Endothelial cell of umbilical vein (primary cell): Measurements from ENCODE around the gene ZNF326. TPM values are rescaled to one million over a fixed set of nuclear protein-coding genes. Genes with fewer than 3 reads are reported as not detected.
A peak's percentile ranks its signal among the peaks of the same experiment; 100 is the strongest.

Experiments
- BruUV-seq: library from RNA; stranded (reverse); fragments of 400-500 nt; replicated peaks from 2 replicates; lab custom pipeline; 2021; lab: Mats Ljungman, UMichigan
- CTCF ChIA-PET: fragments of 300-600, 350-600 bp; sonication (Branson Sonifier 250); formaldehyde crosslinking; loops from one replicate; lab custom pipeline; 2021; ENCODE audit warnings: antibody characterized with exemption, inconsistent platforms; lab: Charles Lee
- POLR2A ChIA-PET: fragments of 300-600, 350-600 bp; sonication (Branson Sonifier 250); formaldehyde crosslinking; loops from one replicate; lab custom pipeline; 2021; ENCODE audit warnings: antibody characterized with exemption, inconsistent platforms; lab: Charles Lee
- DNase-seq: peaks from one replicate; pipeline ENCODE4 v3.0.0-alpha.2; 2011; ENCODE audit warnings: low read depth, low spot score
- FAIRE-seq: peaks from 2 replicates; lab custom pipeline; 2011; peaks lifted over from hg19 to GRCh38; lab: Jason Lieb, UNC
- H2AFZ ChIP-seq: 2 replicates; pipeline ENCODE4 v1.6.0; 2012; ENCODE audit warnings: low read depth, low read length, control low read depth, inconsistent platforms
- H3K27ac ChIP-seq: 2 replicates; pipeline ENCODE4 v1.5.1; 2011; ENCODE audit warnings: low read depth, mild to moderate bottlenecking, control low read depth, low read length, moderate library complexity; ENCODE audit not compliant: insufficient read depth
- H3K27me3 ChIP-seq, 2 experiments: 2 replicates each; pipeline versions ENCODE4 v1.6.0 to v1.6.1; 2011; ENCODE audit warnings: low read length in 2 of 2, mixed read lengths in 1 of 2; ENCODE audit not compliant: control insufficient read depth in 2 of 2, insufficient read depth in 2 of 2
- H3K36me3 ChIP-seq, 2 experiments: 2 replicates in 1 of 2; 3 replicates in 1 of 2; pipeline ENCODE4 v1.5.1; 2011; ENCODE audit warnings: low read length in 2 of 2, mild to moderate bottlenecking in 1 of 2, moderate library complexity in 1 of 2; ENCODE audit not compliant: control insufficient read depth in 2 of 2, insufficient read depth in 2 of 2; ENCODE audit errors: extremely low read depth in 1 of 2
- H3K4me1 ChIP-seq: 3 replicates; pipeline ENCODE4 v1.5.1; 2011; ENCODE audit warnings: mild to moderate bottlenecking, low read length; ENCODE audit not compliant: control insufficient read depth, insufficient read depth; ENCODE audit errors: extremely low read depth
- H3K4me2 ChIP-seq: 2 replicates; pipeline ENCODE4 v1.6.1; 2011; ENCODE audit warnings: low read length, control low read depth, mixed read lengths; ENCODE audit not compliant: insufficient read depth
- H3K4me3 ChIP-seq, 3 experiments: fragments of 200-600 bp in 1 of 3; sonication (generic), shearing (Covaris generic) in 1 of 3; replicated peaks in 1 of 3; 2 replicates each; pipeline ENCODE4 v1.5.1; 2011 to 2016; ENCODE audit warnings: control low read depth in 3 of 3, low read length in 3 of 3, mild to moderate bottlenecking in 2 of 3, inconsistent platforms in 1 of 3, low read depth in 1 of 3, moderate library complexity in 1 of 3; ENCODE audit not compliant: insufficient read depth in 1 of 3
- H3K79me2 ChIP-seq: 2 replicates; pipeline ENCODE4 v1.6.0; 2012; ENCODE audit warnings: low read length, inconsistent platforms; ENCODE audit not compliant: control insufficient read depth, insufficient read depth
- H3K9ac ChIP-seq: replicated peaks from 2 replicates; pipeline ENCODE3; 2011; ENCODE audit warnings: low read length, control low read depth; ENCODE audit not compliant: insufficient read depth; ENCODE audit errors: extremely low read depth
- H3K9me1 ChIP-seq: replicated peaks from 3 replicates; pipeline ENCODE4 v1.6.0; 2011; ENCODE audit warnings: mild to moderate bottlenecking, low read length; ENCODE audit not compliant: control insufficient read depth, insufficient read depth; ENCODE audit errors: extremely low read depth
- H3K9me3 ChIP-seq: replicated peaks from 2 replicates; pipeline ENCODE4 v1.5.1; 2012; ENCODE audit warnings: low read length, inconsistent platforms; ENCODE audit not compliant: control insufficient read depth, insufficient read depth
- H4K20me1 ChIP-seq: replicated peaks from 2 replicates; pipeline ENCODE3; 2011; ENCODE audit warnings: mild to moderate bottlenecking, low read length; ENCODE audit not compliant: control insufficient read depth, insufficient read depth; ENCODE audit errors: extremely low read depth
- CTCF ChIP-seq, 2 donors: IDR thresholded peaks; 1 replicate in 1 of 2; 2 replicates in 1 of 2; pipeline ENCODE4 v1.5.1; 2011; ENCODE audit warnings: low read length in 2 of 2, mild to moderate bottlenecking in 2 of 2, moderate library complexity in 2 of 2, control low read depth in 1 of 2, inconsistent platforms in 1 of 2, low read depth in 1 of 2; ENCODE audit not compliant: insufficient read depth in 1 of 2; ENCODE audit errors: extremely low read depth in 1 of 2
- EZH2 ChIP-seq: IDR thresholded peaks from 2 replicates; pipeline ENCODE4 v1.6.1; 2012; ENCODE audit warnings: borderline replicate concordance, low read depth, mild to moderate bottlenecking, moderate library complexity, low read length, inconsistent platforms; ENCODE audit not compliant: severe bottlenecking
- FOS ChIP-seq: IDR thresholded peaks from 2 replicates; pipeline ENCODE4 v1.6.1; 2011; ENCODE audit warnings: mild to moderate bottlenecking, low read length, moderate library complexity, borderline replicate concordance; ENCODE audit not compliant: insufficient read depth
- GATA2 ChIP-seq: IDR thresholded peaks from 2 replicates; pipeline ENCODE4 v1.7.0; 2011; ENCODE audit warnings: low read depth, mild to moderate bottlenecking, moderate library complexity, mixed read lengths, low read length; ENCODE audit not compliant: insufficient read length, insufficient read depth
- JUN ChIP-seq: IDR thresholded peaks from 2 replicates; pipeline ENCODE4 v1.6.1; 2011; ENCODE audit warnings: borderline replicate concordance, low read depth; ENCODE audit not compliant: insufficient read length, insufficient read depth
- MAX ChIP-seq: IDR thresholded peaks from 2 replicates; pipeline ENCODE4 v1.6.1; 2011; ENCODE audit not compliant: insufficient read depth, insufficient read length
- MYC ChIP-seq: IDR thresholded peaks from one replicate; pipeline ENCODE4 v1.6.1; 2011; ENCODE audit warnings: mild to moderate bottlenecking, low read depth, low read length
- POLR2A ChIP-seq: IDR thresholded peaks from 2 replicates; pipeline ENCODE4 v1.6.1; 2012; ENCODE audit warnings: low read depth, mild to moderate bottlenecking, control low read depth, low read length
- POLR2AphosphoS5 ChIP-seq: IDR thresholded peaks from 2 replicates; pipeline ENCODE4 v1.6.1; 2012; ENCODE audit warnings: low read depth, mild to moderate bottlenecking, control low read depth, low read length, moderate library complexity; ENCODE audit not compliant: insufficient read depth
- dilution Hi-C: fragments of 300-500 bp; cut with MboI; formaldehyde crosslinking; loops from one replicate; pipeline ENCODE4 v1.15.0; 2019; ENCODE audit warnings: low sequenced_read_pairs; ENCODE audit not compliant: extremely low pct_ligation_motif_present
- intact Hi-C: fragments of 100-400 bp; cut with micrococcal nuclease; formaldehyde crosslinking; loops from one replicate; pipeline ENCODE4 v1.10.0; 2022
- polyA plus RNA-seq, 4 experiments: library from polyadenylated mRNA; depleted of rRNA in 3 of 4; stranded (reverse) in 3 of 4; unstranded in 1 of 4; fragments of >200 nt; gene quantifications; 2 replicates each; pipeline versions ENCODE4 v1.2.1 to v1.2.3, GENCODE V29; 2011 to 2012; ENCODE audit warnings: missing spikeins in 1 of 4
- total RNA-seq: library from RNA; stranded (reverse); gene quantifications from 2 replicates; pipeline ENCODE4 v1.2.3, GENCODE V29; 2021

Gene ZNF326
- total and polyA plus RNA-seq, 2 donors (not counting 3 experiments of a cell fraction or from before 2014, with no cell fraction given), result 13.1 to 29.9 TPM

- peaks cover 0 to 2% of the 10 kb centered on the region in 2 experiments for H3K27me3 ChIP-seq
- H3K9me3 ChIP-seq, result no peaks in the 10 kb centered on the region
- ChIA-PET CTCF (interaction anchor here (0.7 to 3.7 kb wide), 5 partner anchors 11 to 206 kb away, joined by 3 to 32 read pairs (median 29); no protein-coding TSS in a partner anchor), POLR2A (no interaction called here)
- FAIRE-seq (peak; percentile 96), DNase-seq (peak; percentile 82)
- dilution Hi-C loops, result no loop called here
- H3K27ac ChIP-seq, result no peak overlapping the region
- H3K9me1 ChIP-seq, result no peaks in the 10 kb centered on the region
- H2AFZ ChIP-seq, result no peak overlapping the region
- H3K4me3 ChIP-seq, result no peak overlapping the region
- no peak overlapping the region for H3K4me2 ChIP-seq
- intact Hi-C loops, result loop anchor here (1.0 to 10.0 kb wide), 6 partner anchors 80 to 505 kb away; no protein-coding TSS in a partner anchor
- TF ChIP-seq CTCF (IDR thresholded peaks at IDR 0.05; ENCODE audit: extremely low read depth in 1 of 2, insufficient read depth in 1 of 2, low read depth in 1 of 2, low read length in 2 of 2), result peak; percentile 66 to 68
- TF ChIP-seq EZH2, result no peak
- BruUV-seq, result no TSS peak
- no peaks in the 10 kb centered on the region for H3K36me3 ChIP-seq
- no peak overlapping the region for H3K9ac ChIP-seq
- H3K4me1 ChIP-seq, result no peaks in the 10 kb centered on the region
- H4K20me1 ChIP-seq, result no peaks in the 10 kb centered on the region
- H3K79me2 ChIP-seq, result no peaks in the 10 kb centered on the region
Observed at GRCh38 chr1:89987159-89987819, 7.6 kb upstream of the ZNF326 start.

DNA sequence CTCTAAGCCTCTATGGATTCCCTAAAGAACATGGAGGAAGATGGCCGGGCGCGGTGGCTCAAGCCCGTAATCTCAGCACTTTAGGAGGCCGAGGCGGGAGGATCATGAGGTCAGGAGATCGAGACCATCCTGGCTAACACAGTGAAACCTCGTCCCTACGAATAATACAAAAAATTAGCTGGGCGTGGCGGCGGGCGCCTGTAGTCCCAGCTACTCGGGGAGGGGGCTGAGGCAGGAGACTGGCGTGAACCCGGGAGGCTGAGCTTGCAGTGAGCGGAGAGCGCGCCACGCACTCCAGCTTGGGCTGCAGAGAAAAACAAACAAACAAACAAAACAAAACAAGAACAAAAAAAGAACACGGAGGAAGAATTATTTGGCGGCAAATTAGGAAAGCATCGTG lies 5.8 kb upstream of the ZNF326 start:
- no peak overlapping the region for H2AFZ ChIP-seq
- peaks cover 0 to 2% of the 10 kb centered on the region in 2 experiments for H3K27me3 ChIP-seq
- no TSS peak for BruUV-seq
- ChIA-PET POLR2A (interaction anchor here (0.6 kb wide), 1 partner anchor 209 kb away, joined by 4 read pairs; no protein-coding TSS in a partner anchor), CTCF (interaction anchor here (0.9 to 2.2 kb wide), 6 partner anchors 146 to 226 kb away, joined by 3 to 22 read pairs (median 6); no protein-coding TSS in a partner anchor)
- no peaks in the 10 kb centered on the region for H3K79me2 ChIP-seq
- H4K20me1 ChIP-seq, result no peaks in the 10 kb centered on the region
- no peak overlapping the region for H3K9ac ChIP-seq
- H3K4me2 ChIP-seq, result no peak overlapping the region
- no peaks in the 10 kb centered on the region for H3K9me1 ChIP-seq
- no peaks in the 10 kb centered on the region for H3K4me1 ChIP-seq
- DNase-seq, result no peak
- dilution Hi-C loops, result no loop called here
- no peak overlapping the region for H3K4me3 ChIP-seq
- intact Hi-C loops, result loop anchor here (5.0 to 10.0 kb wide), 3 partner anchors 82 to 507 kb away; no protein-coding TSS in a partner anchor
- no peaks in the 10 kb centered on the region for H3K36me3 ChIP-seq
- TF ChIP-seq EZH2, result no peak
- TF ChIP-seq MAX, result no peak
- TF ChIP-seq POLR2A, result no peak
- TF ChIP-seq MYC, result no peak
- TF ChIP-seq GATA2, result no peak
- TF ChIP-seq FOS, result no peak
- no peak for TF ChIP-seq CTCF (IDR thresholded peaks at IDR 0.05; ENCODE audit: extremely low read depth in 1 of 2, insufficient read depth in 1 of 2, low read depth in 1 of 2, low read length in 2 of 2)
- no peak for TF ChIP-seq POLR2AphosphoS5
- TF ChIP-seq JUN, result no peak
- H3K27ac ChIP-seq, result no peak overlapping the region
- no peaks in the 10 kb centered on the region for H3K9me3 ChIP-seq
- FAIRE-seq, result no peak
